Keratinocyte (primary cell): ENCODE data around the gene GRK1. TPM values are rescaled to one million over a fixed set of nuclear protein-coding genes. Genes with fewer than 3 reads are reported as not detected.

ENCODE experiments used
- DNase-seq: peaks from one replicate; pipeline ENCODE4 v3.0.0-alpha.2; 2011; ENCODE audit warnings: low read depth, missing footprints, low spot score
- FAIRE-seq: peaks from 2 replicates; lab custom pipeline; 2011; peaks lifted over from hg19 to GRCh38; lab: Jason Lieb, UNC
- H2AFZ ChIP-seq: 2 replicates; pipeline ENCODE4 v1.6.0; 2012; ENCODE audit warnings: low read length, control low read depth, inconsistent platforms; ENCODE audit not compliant: control insufficient read depth
- H3K27ac ChIP-seq: 2 replicates; pipeline ENCODE4 v1.5.1; 2011; ENCODE audit warnings: low read length; ENCODE audit not compliant: control insufficient read depth, insufficient read depth
- H3K27me3 ChIP-seq: 3 replicates; pipeline ENCODE4 v1.6.0; 2011; ENCODE audit warnings: low read length; ENCODE audit not compliant: control insufficient read depth, insufficient read depth; ENCODE audit errors: extremely low read depth
- H3K36me3 ChIP-seq, 2 experiments: 2 replicates in 1 of 2; 3 replicates in 1 of 2; pipeline ENCODE4 v1.5.1; 2011; ENCODE audit warnings: low read length in 2 of 2, mild to moderate bottlenecking in 1 of 2; ENCODE audit not compliant: control insufficient read depth in 2 of 2, insufficient read depth in 2 of 2; ENCODE audit errors: extremely low read depth in 1 of 2
- H3K4me1 ChIP-seq: 3 replicates; pipeline ENCODE4 v1.5.1; 2011; ENCODE audit warnings: low read length; ENCODE audit not compliant: control insufficient read depth, insufficient read depth; ENCODE audit errors: extremely low read depth
- H3K4me2 ChIP-seq: 3 replicates; pipeline ENCODE4 v1.6.0; 2011; ENCODE audit warnings: low read depth, low read length; ENCODE audit not compliant: control insufficient read depth, insufficient read depth; ENCODE audit errors: extremely low read depth
- H3K4me3 ChIP-seq, 3 experiments: fragments of 200-600 bp in 1 of 3; sonication (generic) in 1 of 3; 2 replicates in 2 of 3; 3 replicates in 1 of 3; pipeline ENCODE4 v1.5.1; 2011 to 2016; ENCODE audit warnings: low read length in 3 of 3, mild to moderate bottlenecking in 3 of 3, control low read depth in 2 of 3, inconsistent platforms in 1 of 3, low read depth in 1 of 3, mixed read lengths in 1 of 3, mixed run types in 1 of 3, moderate library complexity in 1 of 3; ENCODE audit not compliant: control insufficient read depth in 2 of 3, insufficient read depth in 2 of 3; ENCODE audit errors: extremely low read depth in 1 of 3
- H3K79me2 ChIP-seq: 2 replicates; pipeline ENCODE4 v1.6.0; 2012; ENCODE audit warnings: low read length; ENCODE audit not compliant: control insufficient read depth, insufficient read depth
- H3K9ac ChIP-seq: 3 replicates; pipeline ENCODE4 v1.6.0; 2011; ENCODE audit warnings: low read length; ENCODE audit not compliant: control insufficient read depth, insufficient read depth; ENCODE audit errors: extremely low read depth
- H3K9me1 ChIP-seq: 3 replicates; pipeline ENCODE4 v1.6.0; 2011; ENCODE audit warnings: low read length; ENCODE audit not compliant: control insufficient read depth, insufficient read depth; ENCODE audit errors: extremely low read depth
- H3K9me3 ChIP-seq: 2 replicates; pipeline ENCODE4 v1.5.1; 2012; ENCODE audit warnings: low read depth, low read length; ENCODE audit not compliant: control insufficient read depth
- H4K20me1 ChIP-seq: 3 replicates; pipeline ENCODE4 v1.6.0; 2011; ENCODE audit warnings: low read length; ENCODE audit not compliant: control insufficient read depth, insufficient read depth; ENCODE audit errors: extremely low read depth
- EZH2 ChIP-seq: IDR thresholded peaks from one replicate; pipeline ENCODE4 v1.6.1; 2012; ENCODE audit warnings: inconsistent platforms, mild to moderate bottlenecking, low read length, moderate library complexity
- dilution Hi-C: fragments of 300-500 bp; cut with MboI; formaldehyde crosslinking; loops from one replicate; pipeline ENCODE4 v1.7.0; 2020; ENCODE audit warnings: low sequenced_read_pairs; ENCODE audit not compliant: extremely low pct_ligation_motif_present
- polyA plus RNA-seq, 5 experiments: library from polyadenylated mRNA; depleted of rRNA in 3 of 5; stranded (reverse) in 3 of 5; stranded (forward) in 1 of 5; unstranded in 1 of 5; fragments of >200 nt; gene quantifications; 1 replicate in 1 of 5; 2 replicates in 3 of 5; 3 replicates in 1 of 5; pipeline versions ENCODE4 v1.2.1 to v1.2.3, GENCODE V29; 2011 to 2012; ENCODE audit warnings: missing spikeins in 2 of 5, low read depth in 1 of 5, low replicate concordance in 1 of 5
- TF ChIP-seq, protein P1 (sequence below), 3 experiments: IDR thresholded peaks in 1 of 3; conservative IDR thresholded peaks in 1 of 3; optimal IDR thresholded peaks in 1 of 3; 2 replicates in 2 of 3; 3 replicates in 1 of 3; pipeline versions ENCODE3 to v1.5.1; 2011; ENCODE audit warnings: low read length in 3 of 3, mild to moderate bottlenecking in 3 of 3, moderate library complexity in 2 of 3, control low read depth in 1 of 3, inconsistent platforms in 1 of 3; ENCODE audit not compliant: insufficient read depth in 2 of 3; ENCODE audit errors: extremely low read depth in 1 of 3

GRK1 gene
- polyA plus RNA-seq, 1 donor (not counting 4 experiments of a cell fraction or from before 2014, with no cell fraction given), result not detected

- no peak for FAIRE-seq
- no peaks in the 10 kb centered on the region for H4K20me1 ChIP-seq
- dilution Hi-C loops, result no loop called here
Observed at GRCh38 chr13:113663934-113664333, 3.1 kb upstream of the GRK1 start.

DNA sequence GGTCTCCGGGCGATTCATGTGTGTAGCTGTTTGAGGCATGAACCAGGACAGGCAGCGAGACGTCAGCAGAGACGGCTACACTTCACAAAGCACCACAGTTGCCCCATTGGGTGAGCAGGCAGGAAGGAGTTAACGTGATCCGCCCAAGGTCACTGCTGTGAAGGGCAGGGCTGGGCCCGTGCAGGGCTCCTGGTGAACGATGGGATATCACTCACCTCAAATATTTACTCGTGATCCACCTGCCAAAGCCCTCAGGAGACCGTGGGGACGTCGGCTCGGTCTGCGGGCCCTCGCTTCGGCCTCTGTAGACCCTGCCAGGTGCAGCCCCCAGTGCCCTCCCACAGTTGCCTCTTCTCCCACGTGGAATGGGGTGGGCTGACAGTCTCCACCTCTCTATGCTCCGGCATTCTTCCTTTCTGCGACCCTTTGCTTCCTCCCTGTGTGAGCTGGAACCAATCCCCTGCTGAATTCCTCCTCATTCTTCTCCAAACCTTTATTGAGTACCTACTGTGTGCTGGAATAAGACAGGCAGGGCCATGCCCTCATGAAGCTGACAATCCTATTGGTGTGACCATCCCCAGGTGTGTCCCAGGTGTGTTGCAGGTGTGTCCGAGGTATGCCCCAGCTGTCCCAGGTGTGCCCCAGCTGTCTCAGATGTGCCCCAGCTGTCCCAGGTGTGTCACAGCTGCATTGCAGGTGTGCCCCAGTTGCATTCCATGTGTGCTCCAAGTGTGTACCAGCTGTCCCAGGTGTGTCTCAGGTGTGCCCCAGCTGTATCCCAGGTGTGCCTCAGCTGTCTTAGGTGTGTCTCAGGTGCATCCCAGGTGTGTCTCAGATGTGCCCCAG, 2.0 kb upstream of the GRK1 start:
- dilution Hi-C loops, result no loop called here
- Histone ChIP-seq H3K4me2 (no peak overlapping the region), H3K36me3 (no peaks in the 10 kb centered on the region), H3K4me3 (no peak overlapping the region), H3K27ac (no peak overlapping the region), H3K9me1 (no peaks in the 10 kb centered on the region), H3K9me3 (no peaks in the 10 kb centered on the region), H3K79me2 (no peaks in the 10 kb centered on the region), H3K4me1 (no peaks in the 10 kb centered on the region), H4K20me1 (no peaks in the 10 kb centered on the region), H2AFZ (no peak overlapping the region), H3K27me3 (peaks cover 8% of the 10 kb centered on the region), H3K9ac (no peak overlapping the region)
- DNase-seq (no peak), FAIRE-seq (no peak)
- TF ChIP-seq EZH2, result no peak
- TF ChIP-seq, protein P1, sequence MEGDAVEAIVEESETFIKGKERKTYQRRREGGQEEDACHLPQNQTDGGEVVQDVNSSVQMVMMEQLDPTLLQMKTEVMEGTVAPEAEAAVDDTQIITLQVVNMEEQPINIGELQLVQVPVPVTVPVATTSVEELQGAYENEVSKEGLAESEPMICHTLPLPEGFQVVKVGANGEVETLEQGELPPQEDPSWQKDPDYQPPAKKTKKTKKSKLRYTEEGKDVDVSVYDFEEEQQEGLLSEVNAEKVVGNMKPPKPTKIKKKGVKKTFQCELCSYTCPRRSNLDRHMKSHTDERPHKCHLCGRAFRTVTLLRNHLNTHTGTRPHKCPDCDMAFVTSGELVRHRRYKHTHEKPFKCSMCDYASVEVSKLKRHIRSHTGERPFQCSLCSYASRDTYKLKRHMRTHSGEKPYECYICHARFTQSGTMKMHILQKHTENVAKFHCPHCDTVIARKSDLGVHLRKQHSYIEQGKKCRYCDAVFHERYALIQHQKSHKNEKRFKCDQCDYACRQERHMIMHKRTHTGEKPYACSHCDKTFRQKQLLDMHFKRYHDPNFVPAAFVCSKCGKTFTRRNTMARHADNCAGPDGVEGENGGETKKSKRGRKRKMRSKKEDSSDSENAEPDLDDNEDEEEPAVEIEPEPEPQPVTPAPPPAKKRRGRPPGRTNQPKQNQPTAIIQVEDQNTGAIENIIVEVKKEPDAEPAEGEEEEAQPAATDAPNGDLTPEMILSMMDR (optimal IDR thresholded peaks at IDR 0.05 in 1 of 3, IDR thresholded peaks at IDR 0.05 in 1 of 3, conservative IDR thresholded peaks at IDR 0.05 in 1 of 3; ENCODE audit: extremely low read depth in 1 of 3, insufficient read depth in 2 of 3, low read length in 3 of 3), result no peak

More at GRCh38 chr13:113663934-113664333, 3.1 kb upstream of the GRK1 start:
- Histone ChIP-seq H3K79me2 (no peaks in the 10 kb centered on the region), H3K4me2 (no peak overlapping the region), H3K27me3 (peaks cover 8% of the 10 kb centered on the region), H3K4me1 (no peaks in the 10 kb centered on the region), H3K27ac (no peak overlapping the region), H3K9ac (no peak overlapping the region), H3K4me3 (no peak overlapping the region), H3K36me3 (no peaks in the 10 kb centered on the region), H2AFZ (no peak overlapping the region), H3K9me1 (no peaks in the 10 kb centered on the region), H3K9me3 (no peaks in the 10 kb centered on the region)
- TF ChIP-seq EZH2, result no peak
- TF ChIP-seq, protein P1 (optimal IDR thresholded peaks at IDR 0.05 in 1 of 3, IDR thresholded peaks at IDR 0.05 in 1 of 3, conservative IDR thresholded peaks at IDR 0.05 in 1 of 3; ENCODE audit: extremely low read depth in 1 of 3, insufficient read depth in 2 of 3, low read length in 3 of 3), result no peak
- no peak for DNase-seq
